OCI-LY1 (cell line): ENCODE measurements around the gene ACVR1.

Experiments
- H2AFZ ChIP-seq: fragments of 200-600 bp; sonication (generic), shearing (Covaris generic); 2 replicates; pipeline ENCODE4 v1.6.0; 2014; ENCODE audit warnings: antibody characterized with exemption, mild to moderate bottlenecking, low read length
- H3F3A ChIP-seq: fragments of 200-600 bp; sonication (generic), shearing (Covaris generic); 2 replicates; pipeline ENCODE4 v1.6.0; 2014; ENCODE audit warnings: mild to moderate bottlenecking, antibody characterized with exemption, low read length, moderate library complexity; ENCODE audit not compliant: insufficient read depth
- H3K27ac ChIP-seq: fragments of 200-600 bp; sonication (generic); 2 replicates; pipeline ENCODE4 v1.5.1; 2014; ENCODE audit warnings: low read length, mixed run types, mild to moderate bottlenecking, low read depth; ENCODE audit not compliant: poor library complexity, severe bottlenecking
- H3K27me3 ChIP-seq: fragments of 200-600 bp; sonication (generic); 2 replicates; pipeline ENCODE4 v1.6.0; 2014; ENCODE audit warnings: antibody characterized with exemption, mild to moderate bottlenecking, low read length, moderate library complexity; ENCODE audit not compliant: insufficient read depth
- H3K36me3 ChIP-seq: fragments of 200-600 bp; sonication (generic); 2 replicates; pipeline ENCODE4 v1.6.1; 2014; ENCODE audit warnings: mild to moderate bottlenecking, antibody characterized with exemption, low read length, moderate library complexity, mixed read lengths; ENCODE audit not compliant: insufficient read depth
- H3K4me1 ChIP-seq: fragments of 200-600 bp; sonication (generic); 2 replicates; pipeline ENCODE4 v1.5.1; 2014; ENCODE audit warnings: mild to moderate bottlenecking, low read length, moderate library complexity; ENCODE audit not compliant: insufficient read depth, severe bottlenecking
- H3K4me2 ChIP-seq: fragments of 200-600 bp; sonication (generic), shearing (Covaris generic); 2 replicates; pipeline ENCODE4 v1.6.1; 2014; ENCODE audit warnings: low read length
- H3K4me3 ChIP-seq: fragments of 200-600 bp; sonication (generic); 2 replicates; pipeline ENCODE4 v1.5.1; 2014; ENCODE audit warnings: low read length, low read depth, mild to moderate bottlenecking, mixed read lengths; ENCODE audit not compliant: poor library complexity, severe bottlenecking
- H3K79me2 ChIP-seq: fragments of 200-600 bp; shearing (Covaris generic); 2 replicates; pipeline ENCODE4 v1.6.1; 2016; ENCODE audit warnings: mixed run types, low read length, mixed read lengths; ENCODE audit not compliant: insufficient read depth
- H3K9ac ChIP-seq: fragments of 200-600 bp; sonication (generic), shearing (Covaris generic); 2 replicates; pipeline ENCODE4 v1.6.1; 2014; ENCODE audit warnings: mild to moderate bottlenecking, low read length, mixed read lengths
- H3K9me2 ChIP-seq: fragments of 200-600 bp; sonication (generic), shearing (Covaris generic); 2 replicates; pipeline ENCODE4 v1.6.1; 2014; ENCODE audit warnings: low read depth, mild to moderate bottlenecking, low read length, mixed read lengths
- H3K9me3 ChIP-seq: fragments of 200-600 bp; shearing (Covaris generic); 2 replicates; pipeline ENCODE4 v1.6.1; 2014; ENCODE audit warnings: low read length, mixed read lengths
- H4K20me1 ChIP-seq: fragments of 200-600 bp; sonication (generic), shearing (Covaris generic); 2 replicates; pipeline ENCODE4 v1.6.0; 2016; ENCODE audit warnings: mild to moderate bottlenecking, low read length; ENCODE audit not compliant: insufficient read depth
- CTCF ChIP-seq: fragments of 200-600 bp; sonication (generic), shearing (Covaris generic); IDR thresholded peaks from 2 replicates; pipeline ENCODE4 v1.5.1; 2017; ENCODE audit warnings: mild to moderate bottlenecking, antibody characterized with exemption, low read length, moderate library complexity, mixed read lengths
- EZH2 ChIP-seq: fragments of 200-600 bp; sonication (generic), shearing (Covaris generic); IDR thresholded peaks from 2 replicates; pipeline ENCODE4 v1.8.0; 2017; ENCODE audit warnings: borderline replicate concordance, mixed run types, mild to moderate bottlenecking, antibody characterized with exemption, low read length, moderate library complexity, mixed read lengths

Gene ACVR1

DNA sequence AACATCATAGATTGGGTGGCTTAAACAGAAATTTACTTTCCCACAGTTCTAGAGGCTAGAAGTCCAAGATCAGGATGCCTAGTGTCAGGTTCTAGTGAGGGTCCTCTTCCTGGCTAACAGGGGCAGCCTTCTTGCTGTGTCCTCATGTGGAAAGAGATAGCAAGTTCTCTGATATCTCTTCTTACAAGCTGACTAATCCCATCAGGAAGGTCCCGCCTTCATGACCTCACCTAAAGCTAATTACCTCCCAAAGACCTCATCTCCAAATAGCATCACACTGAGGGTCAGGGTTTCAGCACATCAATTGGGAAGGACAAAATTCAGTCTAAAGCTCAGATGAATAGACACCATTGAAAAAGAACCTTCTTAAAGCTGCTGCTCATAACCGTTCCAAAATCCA is 22.9 kb downstream of the ACVR1 start:
- Histone ChIP-seq H3K27me3 (no peaks in the 10 kb centered on the region; the same call in 1 of the 2 replicates), H2AFZ (no peak overlapping the region), H3F3A (no peaks in the 10 kb centered on the region), H4K20me1 (no peaks in the 10 kb centered on the region), H3K36me3 (no peaks in the 10 kb centered on the region; the same call in 1 of the 2 replicates), H3K27ac (no peak overlapping the region), H3K79me2 (no peaks in the 10 kb centered on the region), H3K4me3 (no peak overlapping the region), H3K4me1 (no peaks in the 10 kb centered on the region), H3K9me2 (no peaks in the 10 kb centered on the region), H3K9me3 (no peaks in the 10 kb centered on the region), H3K4me2 (no peak overlapping the region), H3K9ac (no peak overlapping the region)
- TF ChIP-seq CTCF: no peak
- TF ChIP-seq EZH2: no peak

- Histone ChIP-seq H3K79me2 (no peaks in the 10 kb centered on the region), H4K20me1 (no peaks in the 10 kb centered on the region)
These were observed 26.5 kb downstream of the ACVR1 start for GRCh38 chr2:157849591-157849990.

DNA sequence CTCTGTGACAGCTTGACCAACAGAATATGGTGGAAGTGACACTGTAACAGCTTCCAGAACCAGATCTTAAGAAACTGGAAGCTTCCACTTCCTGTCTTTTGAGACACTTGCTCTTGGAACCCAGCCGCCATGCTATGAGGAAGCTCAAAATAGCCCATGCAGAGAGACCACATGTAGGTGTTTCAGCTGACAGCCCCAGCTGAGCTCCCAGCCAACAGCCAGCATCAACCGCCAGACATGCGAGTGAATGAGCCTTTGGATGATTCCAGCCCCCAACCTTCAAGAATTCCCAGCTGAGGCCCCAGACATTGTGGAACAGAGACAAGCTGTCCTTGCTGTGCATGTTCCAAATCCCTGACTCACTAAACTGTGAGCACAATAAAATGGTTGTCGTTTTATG is 27.9 kb downstream of the ACVR1 start:
- Histone ChIP-seq H2AFZ (no peak overlapping the region), H3F3A (no peaks in the 10 kb centered on the region), H3K9me3 (no peaks in the 10 kb centered on the region), H3K36me3 (no peaks in the 10 kb centered on the region; the same call in 1 of the 2 replicates), H3K27ac (no peak overlapping the region), H3K9me2 (no peaks in the 10 kb centered on the region), H3K9ac (no peak overlapping the region), H4K20me1 (no peaks in the 10 kb centered on the region), H3K27me3 (no peaks in the 10 kb centered on the region; the same call in 1 of the 2 replicates), H3K4me3 (no peak overlapping the region), H3K4me1 (no peaks in the 10 kb centered on the region), H3K79me2 (no peaks in the 10 kb centered on the region), H3K4me2 (no peak overlapping the region)
- TF ChIP-seq CTCF: no peak
- no peak for TF ChIP-seq EZH2

More at GRCh38 chr2:157849591-157849990, 26.5 kb downstream of the ACVR1 start:
- Histone ChIP-seq H3K4me2 (no peak overlapping the region), H3F3A (no peaks in the 10 kb centered on the region), H3K9ac (no peak overlapping the region), H3K4me3 (no peak overlapping the region), H3K9me3 (no peaks in the 10 kb centered on the region), H3K27ac (no peak overlapping the region), H3K36me3 (no peaks in the 10 kb centered on the region; the same call in 1 of the 2 replicates), H3K9me2 (no peaks in the 10 kb centered on the region), H3K27me3 (no peaks in the 10 kb centered on the region; the same call in 1 of the 2 replicates), H2AFZ (no peak overlapping the region), H3K4me1 (no peaks in the 10 kb centered on the region)
- TF ChIP-seq EZH2 (no peak), CTCF (no peak)
